SIG-M5 (cell line): ENCODE measurements around the gene SNRPA.
A peak's percentile ranks its signal among the peaks of the same experiment; 100 is the strongest.
"Not testable (repeated sequence)": the region's sequence is repeated elsewhere in the genome, so short reads cannot be mapped to it uniquely, and the experiment has no call there.

ENCODE experiments used
- DNase-seq: peaks from one replicate; lab custom pipeline; 2025; lab: John Stamatoyannopoulos, UW

SNRPA gene

DNA sequence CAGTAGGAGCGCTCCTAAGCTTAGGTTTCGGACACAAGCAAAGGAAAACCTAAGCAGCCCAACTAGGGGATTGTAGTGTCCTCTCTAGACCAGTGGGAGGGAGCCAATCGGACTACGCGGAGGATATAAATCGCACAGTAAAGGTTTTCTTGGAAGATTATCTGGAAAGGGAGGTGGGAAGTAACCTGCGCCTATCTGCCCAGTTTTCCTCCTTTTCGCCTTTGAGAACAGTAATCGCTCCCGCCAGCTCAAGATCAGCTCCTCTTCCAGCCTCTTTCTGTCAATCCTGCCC, 26.6 kb downstream of the SNRPA start:
- no peak for DNase-seq

DNA sequence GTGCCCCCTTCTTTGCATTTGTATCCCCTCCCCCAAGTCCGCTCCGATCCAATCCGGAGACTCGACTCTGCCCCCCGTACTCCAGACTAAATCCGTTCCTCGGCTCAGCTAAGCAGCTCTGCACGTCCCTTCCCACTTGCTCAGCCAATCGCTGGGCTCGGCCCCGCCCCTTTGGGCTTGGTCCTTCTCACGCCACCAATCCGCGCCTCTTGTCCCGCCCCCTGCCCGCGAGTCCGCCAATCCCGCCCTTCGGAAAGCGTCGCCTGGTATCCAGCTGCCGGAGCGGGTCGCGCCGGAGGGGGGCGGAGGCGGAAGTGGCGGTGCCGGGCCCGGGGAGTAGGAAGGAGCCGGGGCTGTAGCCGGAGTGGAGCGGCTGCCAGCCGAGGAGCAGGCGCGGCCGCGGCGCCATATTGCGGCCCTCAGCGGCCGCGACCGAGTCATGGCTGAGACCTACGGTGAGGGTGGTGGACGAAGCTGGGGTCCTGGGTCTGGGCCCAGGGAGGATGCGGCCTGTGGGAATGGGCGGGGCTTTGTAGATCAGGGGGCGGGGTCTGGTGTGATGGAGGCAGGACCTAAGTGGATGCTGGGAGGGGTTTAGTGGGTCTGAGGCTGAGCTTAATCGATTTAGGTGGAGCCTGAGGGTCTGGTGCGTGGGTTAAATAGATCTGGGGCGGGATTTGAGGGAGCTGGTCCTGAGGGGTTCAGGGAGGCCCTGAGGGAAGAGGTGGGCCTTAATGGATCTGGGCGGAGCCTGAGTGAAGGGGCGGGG, 27.1 kb downstream of the SNRPA start, which contains the start of gene RAB4B:
RAB4B (plus strand) TSS at position 311 of the 769 bp plus-strand sequence; CDS start at position 440, 129 bp downstream.
- DNase-seq, result peak; percentile 93

DNA sequence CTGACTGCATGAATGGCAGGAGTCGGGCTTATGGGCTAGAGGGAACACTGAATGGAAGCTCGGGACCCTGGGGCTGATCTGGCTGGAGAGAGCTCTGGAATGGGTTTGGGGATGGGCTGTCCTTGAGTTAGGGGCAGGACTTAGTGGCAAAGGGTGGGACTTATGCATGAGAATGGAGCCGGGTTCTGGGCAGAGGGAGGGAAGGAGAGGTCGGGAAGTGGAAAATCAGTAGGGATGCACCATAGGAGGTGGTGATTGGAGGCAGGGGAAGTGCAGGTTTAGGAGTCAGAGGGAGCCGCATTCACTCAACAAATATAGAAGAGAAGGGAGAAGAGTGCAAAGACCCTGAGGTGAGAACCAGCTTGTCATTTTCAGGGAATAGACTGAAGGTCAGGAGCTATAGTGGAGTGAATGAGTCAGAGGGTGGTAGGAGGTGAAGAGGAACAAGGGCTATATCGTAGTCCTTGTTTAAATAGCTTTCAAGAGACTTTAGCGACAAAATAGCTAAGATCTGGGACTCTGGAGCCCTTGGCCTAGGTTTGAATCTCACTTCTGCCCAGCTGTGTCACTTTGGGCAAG, 27.8 kb downstream of the SNRPA start:
- DNase-seq, result no peak

DNA sequence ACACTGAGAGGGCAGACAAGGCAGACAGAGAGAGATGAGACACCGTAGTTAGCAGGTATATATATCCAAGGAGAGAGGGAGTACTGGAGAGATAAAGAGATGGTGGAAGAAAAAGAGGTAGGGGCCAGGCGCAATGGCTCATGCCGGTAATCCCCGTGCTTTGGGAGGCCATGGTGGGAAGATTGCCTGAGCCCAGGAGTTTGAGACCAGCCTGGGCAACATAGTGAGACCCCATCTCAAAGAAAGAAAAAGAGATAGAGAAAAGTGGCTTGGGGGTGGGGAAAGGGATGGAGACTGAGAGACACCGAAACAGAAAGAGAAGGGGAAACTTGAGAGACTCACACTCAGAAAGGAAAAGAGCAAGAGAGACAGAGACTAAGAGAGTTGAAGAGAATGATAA, 29.6 kb downstream of the SNRPA start:
- DNase-seq, result no peak

DNA sequence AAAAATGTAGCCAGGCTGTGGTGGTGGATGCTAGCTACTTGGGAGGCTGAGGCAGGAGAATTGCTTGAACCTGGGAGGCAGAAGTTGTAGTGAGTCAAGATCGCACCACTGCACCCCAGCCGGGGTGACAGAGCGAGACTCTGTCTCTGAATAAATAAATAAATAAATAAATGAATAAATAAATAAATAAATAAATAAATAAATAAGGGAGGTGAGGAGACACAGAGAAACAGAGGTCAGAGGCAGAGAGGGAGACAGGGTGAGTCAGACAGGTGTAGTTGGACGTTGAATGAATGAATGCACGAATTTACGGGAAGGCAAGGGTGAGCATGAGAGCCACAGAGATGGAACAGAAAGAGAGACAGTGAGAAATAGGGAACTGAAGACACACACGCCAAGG, 30.1 kb downstream of the SNRPA start:
- DNase-seq, result no peak

DNA sequence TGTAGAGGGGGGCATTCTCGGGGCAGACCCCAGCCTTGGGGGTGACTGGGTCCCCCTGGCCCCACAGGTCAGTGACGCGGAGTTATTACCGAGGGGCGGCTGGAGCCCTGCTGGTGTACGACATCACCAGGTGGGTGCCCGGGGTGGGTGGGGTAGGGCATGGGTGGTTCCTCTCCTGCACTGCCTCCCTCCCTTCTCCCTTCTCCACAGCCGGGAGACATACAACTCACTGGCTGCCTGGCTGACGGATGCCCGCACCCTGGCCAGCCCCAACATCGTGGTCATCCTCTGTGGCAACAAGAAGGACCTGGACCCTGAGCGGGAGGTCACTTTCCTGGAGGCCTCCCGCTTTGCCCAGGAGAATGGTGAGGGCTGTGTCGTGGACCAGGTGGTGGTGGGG, 32.7 kb downstream of the SNRPA start:
- DNase-seq, result no peak

DNA sequence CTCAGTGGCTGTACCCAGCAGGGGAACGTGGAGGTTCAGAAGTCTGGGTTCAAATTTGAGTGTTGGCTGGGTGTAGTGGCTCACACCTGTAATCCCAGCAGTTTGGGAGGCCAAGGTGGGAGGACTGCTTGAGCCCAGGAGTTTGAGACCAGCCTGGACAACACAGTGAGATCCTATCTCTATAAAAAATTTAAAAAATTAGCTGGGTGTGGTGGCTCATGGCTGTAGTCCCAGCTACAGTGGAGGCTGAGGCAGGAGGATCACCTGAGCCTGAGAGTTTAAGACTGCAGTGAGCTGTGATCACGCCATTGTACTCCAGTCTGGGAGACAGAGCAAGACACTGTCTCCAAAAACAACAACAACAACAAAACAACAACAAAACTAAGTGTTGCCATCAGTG, 33.1 kb downstream of the SNRPA start:
- not testable (repeated sequence) for DNase-seq

DNA sequence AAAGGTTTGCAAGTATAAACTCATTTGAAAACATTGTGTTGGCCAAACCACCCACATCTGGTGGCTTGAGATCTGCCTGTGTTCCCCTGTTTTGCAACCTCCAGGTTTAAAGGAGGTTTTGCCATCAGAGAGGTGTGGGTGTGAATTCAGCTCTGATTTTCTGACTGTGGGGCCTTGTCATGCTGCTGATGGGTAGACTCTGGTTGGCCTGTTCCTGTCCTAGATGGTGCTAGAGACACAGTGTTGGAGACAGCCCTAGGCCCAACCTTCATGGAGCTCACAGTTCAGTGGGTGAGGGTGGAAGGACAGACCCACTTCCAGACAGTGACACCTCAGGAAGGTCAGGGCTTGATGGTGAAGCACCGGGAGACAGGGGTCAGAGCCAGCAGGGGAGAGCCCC, 34.5 kb downstream of the SNRPA start:
- DNase-seq, result no peak

DNA sequence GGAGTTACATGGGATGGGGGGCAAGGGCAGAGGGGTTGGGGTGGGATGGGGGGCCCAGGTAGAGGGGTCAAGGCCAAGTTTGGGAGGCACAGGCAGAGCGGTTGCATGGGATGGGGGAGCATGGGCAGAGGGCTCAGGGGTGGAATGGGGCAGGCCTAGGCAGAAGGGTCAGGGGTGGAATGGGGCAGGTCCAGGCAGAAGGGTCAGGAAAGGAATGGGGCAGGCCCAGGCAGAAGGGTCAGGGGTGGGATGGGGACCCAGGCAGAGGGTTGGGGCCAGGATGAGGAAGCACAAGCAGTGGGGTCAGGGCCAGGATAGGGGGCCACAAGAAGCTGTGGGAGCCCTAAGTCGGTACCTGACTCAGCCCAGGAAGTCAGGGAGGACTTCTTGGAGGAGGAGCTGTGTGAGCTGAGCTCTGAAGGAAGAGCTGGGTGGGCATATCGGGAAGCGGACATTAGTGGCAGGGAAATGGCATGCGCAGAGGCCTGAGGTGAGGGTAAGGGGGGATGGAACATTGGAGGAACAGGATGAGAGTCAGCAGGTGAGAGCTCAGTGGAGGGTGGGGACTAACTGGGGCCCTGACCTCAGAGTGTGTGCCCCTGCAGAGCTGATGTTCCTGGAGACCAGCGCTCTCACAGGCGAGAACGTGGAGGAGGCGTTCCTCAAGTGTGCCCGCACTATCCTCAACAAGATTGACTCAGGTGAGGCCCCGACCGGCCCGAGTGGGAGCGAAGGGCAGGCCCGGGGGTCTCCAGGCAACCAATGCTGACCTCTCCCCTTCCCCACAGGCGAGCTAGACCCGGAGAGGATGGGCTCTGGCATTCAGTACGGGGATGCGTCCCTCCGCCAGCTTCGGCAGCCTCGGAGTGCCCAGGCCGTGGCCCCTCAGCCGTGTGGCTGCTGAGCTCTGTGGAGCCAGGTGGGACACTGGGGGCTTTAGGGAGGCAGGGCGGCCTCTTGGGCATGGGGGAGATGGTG, 35.3 kb downstream of the SNRPA start:
- DNase-seq, result no peak

DNA sequence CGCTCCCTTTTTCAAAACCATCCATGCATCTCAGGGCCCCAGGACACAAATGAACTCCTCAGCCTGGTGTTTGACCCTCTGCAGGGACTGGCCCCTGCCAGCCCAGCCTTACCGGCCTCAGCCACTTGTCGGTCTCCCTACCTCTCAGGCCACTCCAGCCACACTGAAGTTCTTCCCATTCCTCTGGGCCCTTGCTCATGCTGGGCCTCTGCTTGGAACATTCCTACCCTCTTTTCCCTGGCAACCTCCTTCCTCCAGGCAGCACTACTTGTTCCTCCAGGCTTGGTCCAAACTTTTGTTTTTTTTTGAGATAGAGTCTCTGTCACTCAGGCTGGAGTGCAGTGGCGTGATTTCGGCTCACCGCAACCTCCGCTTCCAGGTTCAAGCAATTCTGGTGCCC, 40.3 kb downstream of the SNRPA start:
- DNase-seq, result no peak

DNA sequence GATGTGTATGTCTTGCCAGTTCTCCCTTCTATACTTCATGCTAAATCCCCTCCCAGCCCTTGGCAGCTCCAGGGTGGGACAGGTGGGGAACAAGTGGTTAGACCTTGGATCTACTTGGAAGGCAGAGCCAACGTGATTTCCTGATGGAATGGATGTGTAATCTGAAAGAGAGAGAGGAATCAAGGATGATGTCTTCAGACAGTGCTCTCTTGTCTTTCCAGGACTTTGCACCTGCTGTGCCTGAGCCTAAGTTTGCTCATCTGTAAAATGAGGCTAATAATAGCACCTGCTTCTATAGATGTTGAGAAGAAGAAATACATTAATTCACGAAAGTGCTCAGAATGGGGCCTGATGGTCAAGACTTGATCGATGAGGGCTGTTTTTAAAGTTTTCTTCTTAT, 41.0 kb downstream of the SNRPA start:
- DNase-seq, result no peak

DNA sequence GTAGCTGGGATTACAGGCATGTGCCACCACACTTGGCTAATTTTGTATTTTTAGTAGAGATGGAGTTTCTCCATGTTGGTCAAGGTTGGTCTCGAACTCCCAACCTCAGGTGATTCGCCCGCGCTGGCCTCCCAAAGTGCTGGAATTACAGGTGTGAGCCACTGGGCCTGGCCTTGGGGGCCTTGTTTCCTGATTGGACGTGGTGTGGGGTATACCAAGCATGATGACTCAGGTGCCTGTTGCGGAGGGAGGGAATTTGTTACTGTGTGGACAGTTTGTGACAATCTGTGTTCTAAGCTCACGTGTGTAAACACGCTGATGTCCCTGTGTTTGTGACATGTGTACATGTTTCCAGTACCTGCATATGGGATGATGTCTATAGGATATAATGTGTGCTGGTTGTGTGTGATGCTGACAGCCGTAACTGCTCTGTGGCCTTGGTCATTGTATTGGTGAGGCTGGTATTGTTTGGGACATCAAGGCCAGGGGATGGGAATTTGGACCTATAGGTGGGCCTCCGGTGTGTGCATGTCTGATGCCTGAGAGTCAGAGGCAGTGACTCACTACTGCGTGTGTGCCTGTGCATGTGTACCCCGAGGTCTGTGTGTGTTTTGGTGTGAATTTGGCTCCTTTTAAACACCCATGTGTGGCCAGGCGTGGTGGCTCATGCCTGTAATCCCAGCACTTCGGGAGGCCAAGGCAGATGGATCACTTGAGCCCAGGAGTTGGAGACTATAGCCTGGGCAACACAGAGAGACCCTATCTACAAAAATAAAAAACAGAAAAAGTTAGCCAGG, 46.4 kb downstream of the SNRPA start:
- DNase-seq, result no peak

DNA sequence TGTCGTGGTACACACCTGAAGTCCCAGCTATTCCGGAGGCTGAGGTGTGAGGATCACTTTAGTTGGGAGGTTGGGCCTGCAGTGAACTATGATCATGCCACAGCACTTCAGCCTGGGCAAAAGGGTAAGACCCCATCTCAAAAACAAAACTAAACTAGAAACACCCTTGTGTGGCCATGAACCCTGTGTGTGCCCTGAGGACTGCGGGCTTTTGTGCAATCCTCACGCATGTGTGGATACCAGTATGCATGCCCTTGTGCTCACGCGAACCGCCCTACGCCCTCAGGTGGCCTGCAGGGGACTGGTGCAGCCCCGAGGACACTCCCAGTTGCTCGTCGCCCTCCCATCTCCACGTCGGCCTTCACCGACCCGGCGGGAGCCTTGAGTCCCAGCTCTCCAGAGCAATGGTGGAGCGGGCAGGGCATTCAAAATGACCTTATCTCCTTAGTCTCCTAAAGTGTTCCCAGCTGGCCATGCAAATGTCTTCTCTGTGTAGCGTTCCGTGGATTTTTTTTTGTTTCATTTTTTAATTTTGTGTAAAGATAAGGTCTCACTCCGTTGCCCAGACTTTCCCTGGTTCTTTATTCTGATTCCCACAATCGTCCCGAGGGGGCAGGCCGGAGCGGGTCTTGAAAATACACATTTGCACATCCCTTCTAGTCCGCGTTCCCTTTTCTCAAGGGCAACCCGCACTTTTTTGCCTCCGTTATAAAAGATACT, 47.1 kb downstream of the SNRPA start:
- no peak for DNase-seq

DNA sequence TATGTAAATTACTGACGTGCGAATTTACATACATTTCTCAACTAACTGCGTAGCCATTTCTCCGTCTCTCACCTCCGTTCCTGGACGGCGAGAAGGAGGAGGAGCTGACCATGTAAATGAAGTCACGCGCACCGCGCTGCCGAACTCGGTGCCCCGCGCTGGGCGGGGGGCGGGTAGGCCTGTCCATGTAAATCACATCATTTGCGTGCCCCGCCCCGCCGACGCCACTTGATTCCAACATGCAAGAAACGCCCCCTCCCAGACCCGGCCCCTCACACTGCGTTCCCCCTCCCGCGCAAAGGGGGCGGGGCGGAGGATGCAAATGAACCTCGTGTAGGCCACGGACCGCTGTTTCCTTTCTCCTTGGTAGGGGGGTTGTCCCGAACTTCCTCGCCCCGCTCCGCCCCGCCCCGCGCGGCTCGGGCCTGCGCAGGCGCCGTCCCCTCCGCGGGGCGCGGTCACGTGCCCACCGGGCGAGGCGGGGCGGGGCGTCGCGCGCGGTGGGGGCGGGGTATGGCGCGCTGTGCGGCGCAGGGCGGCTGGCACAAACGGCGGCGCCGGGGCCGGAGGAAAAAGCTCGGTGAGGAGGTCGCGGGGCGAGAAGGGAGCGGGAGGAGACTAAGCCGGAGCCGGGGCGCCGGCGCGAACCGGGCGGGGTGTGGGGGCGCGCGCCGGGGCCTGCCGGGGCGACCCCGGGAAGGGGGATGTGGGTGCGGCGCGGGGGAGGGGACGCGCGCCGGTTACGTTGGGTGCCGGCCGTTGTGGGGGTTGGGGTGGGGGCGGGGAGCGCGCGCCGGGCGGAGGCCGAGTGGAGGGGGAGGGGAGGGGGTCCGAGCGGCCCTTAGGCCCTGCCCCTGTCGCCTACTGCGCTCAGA, 47.9 kb downstream of the SNRPA start, which contains the start of gene EGLN2:
EGLN2 (plus strand) TSS at position 509 of the 875 bp plus-strand sequence. CDS start 1,382 bp downstream, outside the sequence.
- peak; percentile 93 for DNase-seq

DNA sequence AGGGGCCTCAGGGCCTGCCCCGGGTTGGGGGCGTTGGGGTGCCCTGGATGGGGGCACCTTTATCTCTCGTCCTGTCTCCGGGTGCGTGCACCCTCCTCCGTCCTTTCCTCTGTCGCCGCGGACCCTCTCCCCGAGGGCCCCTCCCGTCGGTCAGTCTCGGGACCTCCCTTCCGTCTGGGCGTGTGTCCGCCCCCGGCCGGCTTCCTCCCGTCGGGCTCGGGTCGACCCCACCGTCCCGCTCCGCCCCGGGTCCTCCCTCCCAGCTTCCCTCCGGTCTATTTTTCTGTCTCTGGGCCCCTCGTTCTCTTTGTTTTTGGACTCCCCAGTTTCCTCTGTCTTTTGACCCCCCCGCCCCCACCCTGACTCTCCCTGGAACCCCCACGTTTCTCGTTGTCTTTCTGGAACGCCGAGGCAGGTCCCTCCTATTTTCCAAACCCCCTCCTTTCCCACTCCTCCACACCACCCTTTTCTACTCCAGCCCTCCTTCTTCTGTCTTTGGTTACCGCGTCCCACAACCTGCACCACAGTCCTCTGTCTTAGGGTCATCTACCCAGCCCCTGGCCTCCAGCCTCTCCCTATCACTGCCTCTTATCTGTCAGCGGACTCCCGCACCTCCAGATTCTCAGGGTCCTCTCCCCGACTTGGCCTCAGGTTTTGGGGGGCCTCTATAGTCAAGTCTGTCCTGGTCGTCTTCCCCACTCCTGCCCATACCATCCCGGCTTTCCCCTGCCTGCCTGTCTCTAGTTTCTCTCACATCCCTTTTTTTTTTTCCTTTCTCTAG, 48.7 kb downstream of the SNRPA start:
- DNase-seq, result no peak

DNA sequence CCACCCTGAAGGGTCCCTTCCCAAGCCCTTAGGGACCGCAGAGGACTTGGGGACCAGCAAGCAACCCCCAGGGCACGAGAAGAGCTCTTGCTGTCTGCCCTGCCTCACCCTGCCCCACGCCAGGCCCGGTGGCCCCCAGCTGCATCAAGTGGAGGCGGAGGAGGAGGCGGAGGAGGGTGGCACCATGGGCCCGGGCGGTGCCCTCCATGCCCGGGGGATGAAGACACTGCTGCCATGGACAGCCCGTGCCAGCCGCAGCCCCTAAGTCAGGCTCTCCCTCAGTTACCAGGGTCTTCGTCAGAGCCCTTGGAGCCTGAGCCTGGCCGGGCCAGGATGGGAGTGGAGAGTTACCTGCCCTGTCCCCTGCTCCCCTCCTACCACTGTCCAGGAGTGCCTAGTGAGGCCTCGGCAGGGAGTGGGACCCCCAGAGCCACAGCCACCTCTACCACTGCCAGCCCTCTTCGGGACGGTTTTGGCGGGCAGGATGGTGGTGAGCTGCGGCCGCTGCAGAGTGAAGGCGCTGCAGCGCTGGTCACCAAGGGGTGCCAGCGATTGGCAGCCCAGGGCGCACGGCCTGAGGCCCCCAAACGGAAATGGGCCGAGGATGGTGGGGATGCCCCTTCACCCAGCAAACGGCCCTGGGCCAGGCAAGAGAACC, 49.5 kb downstream of the SNRPA start:
- DNase-seq, result no peak

DNA sequence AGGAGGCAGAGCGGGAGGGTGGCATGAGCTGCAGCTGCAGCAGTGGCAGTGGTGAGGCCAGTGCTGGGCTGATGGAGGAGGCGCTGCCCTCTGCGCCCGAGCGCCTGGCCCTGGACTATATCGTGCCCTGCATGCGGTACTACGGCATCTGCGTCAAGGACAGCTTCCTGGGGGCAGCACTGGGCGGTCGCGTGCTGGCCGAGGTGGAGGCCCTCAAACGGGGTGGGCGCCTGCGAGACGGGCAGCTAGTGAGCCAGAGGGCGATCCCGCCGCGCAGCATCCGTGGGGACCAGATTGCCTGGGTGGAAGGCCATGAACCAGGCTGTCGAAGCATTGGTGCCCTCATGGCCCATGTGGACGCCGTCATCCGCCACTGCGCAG, 50.0 kb downstream of the SNRPA start:
- DNase-seq, result no peak

DNA sequence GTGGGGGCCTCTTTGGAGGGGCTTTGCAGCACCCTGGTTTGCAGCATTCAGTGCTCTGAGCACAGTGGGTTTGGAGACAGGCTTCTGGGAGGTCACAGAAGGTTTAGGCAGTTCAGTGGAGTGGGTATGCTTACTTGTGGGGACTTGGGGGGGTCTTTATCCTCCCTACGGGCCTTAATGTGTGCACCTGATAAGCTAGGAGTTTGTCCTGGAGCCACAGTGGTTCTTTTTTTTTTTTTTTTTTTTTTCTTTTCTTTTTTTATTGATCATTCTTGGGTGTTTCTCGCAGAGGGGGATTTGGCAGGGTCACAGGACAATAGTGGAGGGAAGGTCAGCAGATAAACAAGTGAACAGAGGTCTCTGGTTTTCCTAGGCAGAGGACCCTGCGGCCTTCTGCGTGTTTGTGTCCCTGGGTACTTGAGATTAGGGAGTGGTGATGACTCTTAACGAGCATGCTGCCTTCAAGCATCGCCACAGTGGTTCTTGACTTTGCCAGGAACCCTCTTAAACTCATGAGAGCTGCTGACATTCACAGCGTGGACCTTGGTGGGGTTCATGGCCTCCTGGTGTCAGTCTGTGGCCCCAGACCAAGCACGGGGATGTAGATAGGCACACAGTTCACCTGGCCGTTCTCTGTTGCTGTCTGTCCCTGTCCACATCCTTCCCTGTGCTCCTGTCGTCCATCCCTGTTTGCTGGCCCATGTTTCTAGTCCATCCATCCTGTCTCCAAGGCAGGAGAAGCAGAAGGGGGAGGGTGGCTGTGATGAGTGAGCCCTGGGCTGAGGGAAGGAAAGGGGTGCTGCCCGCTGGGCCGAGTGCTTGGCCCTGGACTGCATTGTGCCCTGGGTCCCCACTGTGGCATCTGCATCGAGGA, 50.7 kb downstream of the SNRPA start:
- DNase-seq, result no peak
